DOHH2 (cell line): ENCODE results near the gene NPIPA1.
"Not testable (repeated sequence)": the region's sequence is repeated elsewhere in the genome, so short reads cannot be mapped to it uniquely, and the experiment has no call there.

Source experiments
- CTCF ChIP-seq: fragments of 200-600 bp; sonication (generic); IDR thresholded peaks from one replicate; pipeline ENCODE4 v1.5.1; 2014; ENCODE audit warnings: antibody characterized with exemption, mild to moderate bottlenecking, low read depth, low read length; ENCODE audit not compliant: poor library complexity, severe bottlenecking
- EZH2phosphoT487 ChIP-seq: fragments of 200-600 bp; sonication (generic); IDR thresholded peaks from 2 replicates; pipeline ENCODE4 v1.6.1; 2017; ENCODE audit warnings: borderline replicate concordance, mild to moderate bottlenecking, antibody characterized with exemption, low read length, moderate library complexity, mixed read lengths

GRCh38 chr16:14937143-14937542 is at the start of gene NPIPA1:
- not testable (repeated sequence) for TF ChIP-seq EZH2phosphoT487, CTCF
